ENCODE data around the gene PHF23.
"Not testable (repeated sequence)": the region's sequence is repeated elsewhere in the genome, so short reads cannot be mapped to it uniquely, and the experiment has no call there.

Gene PHF23

GRCh38 chr17:7258731-7259554 is 19.7 kb upstream of the PHF23 start:
- no peak for DNase-seq (ENCODE audit: low read depth)

DNA sequence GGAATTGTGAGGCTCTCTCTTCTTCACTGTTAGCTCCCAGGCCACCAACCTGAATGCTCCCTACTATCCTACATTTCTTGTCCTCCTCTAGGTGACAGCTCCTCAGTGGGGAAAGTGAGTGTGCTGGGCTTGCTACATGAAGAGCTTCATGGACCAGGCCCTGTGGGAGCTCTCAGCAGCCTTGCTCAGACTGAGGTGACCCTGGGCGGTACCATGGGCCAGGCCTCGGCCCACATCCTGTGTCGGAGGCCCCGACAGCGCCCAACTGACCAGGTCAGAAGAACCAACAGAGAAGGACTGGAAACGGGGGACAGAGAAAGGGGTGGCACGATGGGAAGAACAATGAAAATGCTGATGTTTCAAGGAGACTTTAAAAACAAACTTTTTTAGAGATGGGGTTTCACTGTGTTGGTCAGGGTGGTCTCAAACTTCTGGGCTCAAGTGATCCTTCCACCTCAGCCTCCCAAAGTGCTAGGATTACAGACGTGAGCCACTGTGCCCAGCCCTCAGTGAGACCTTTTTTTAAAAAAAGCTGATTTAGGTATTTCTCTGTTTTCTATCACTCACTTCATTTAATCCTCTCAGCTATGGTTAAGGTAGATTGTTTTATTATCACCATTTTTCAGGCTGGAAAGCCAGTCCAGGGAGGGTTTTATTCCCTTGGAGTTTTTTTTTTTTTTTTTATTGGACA is 17.7 kb upstream of the PHF23 start:
- no peak for DNase-seq (ENCODE audit: low read depth)

GRCh38 chr17:7254511-7254910 is 15.3 kb upstream of the PHF23 start:
- no peak for DNase-seq (ENCODE audit: low read depth)

- no peak for DNase-seq (ENCODE audit: low read depth)
Measured at GRCh38 chr17:7253082-7253481, 13.8 kb upstream of the PHF23 start.

DNA sequence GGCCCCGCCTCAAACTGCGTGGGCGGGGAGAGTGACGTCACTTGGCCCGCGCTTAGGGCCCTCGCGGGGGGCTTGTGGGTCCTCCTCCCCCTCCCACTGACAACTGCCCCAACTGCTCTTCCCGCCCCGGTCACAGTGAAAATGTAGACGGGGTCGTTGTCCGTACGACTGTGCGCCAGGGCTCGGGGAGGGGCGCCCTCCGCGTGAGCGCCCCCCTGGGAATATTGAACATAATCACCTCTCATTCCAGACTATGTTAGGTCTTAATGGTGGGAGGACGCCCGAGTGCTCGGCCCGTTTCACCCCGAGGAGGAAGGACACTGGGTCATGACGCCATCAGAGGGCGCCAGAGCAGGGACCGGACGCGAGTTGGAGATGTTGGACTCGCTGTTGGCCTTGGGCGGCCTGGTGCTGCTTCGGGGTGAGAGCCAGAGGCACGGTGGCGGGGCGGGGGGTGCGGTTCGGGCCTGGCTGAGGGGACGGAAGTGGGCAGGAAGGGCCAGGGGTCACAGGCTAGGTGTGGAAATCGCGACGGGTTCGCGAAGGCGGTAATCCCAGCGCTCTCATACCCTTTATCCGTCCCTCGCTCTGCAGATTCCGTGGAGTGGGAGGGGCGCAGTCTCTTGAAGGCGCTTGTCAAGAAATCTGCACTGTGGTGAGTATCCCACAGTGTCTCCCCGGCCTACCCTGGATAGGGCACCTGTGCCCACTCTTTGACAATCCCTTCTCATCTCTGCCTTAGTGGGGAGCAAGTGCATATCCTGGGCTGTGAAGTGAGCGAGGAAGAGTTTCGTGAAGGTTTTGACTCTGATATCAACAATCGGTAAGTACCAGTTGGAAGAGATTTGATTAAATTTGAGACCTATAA is 13.2 kb upstream of the PHF23 start, which contains the start of gene ELP5:
Gene ELP5, plus strand, starts transcription at position 40 of the 868 bp plus-strand sequence. Its CDS starts 336 bp downstream, at position 376.
- DNase-seq (ENCODE audit: low read depth): peak; percentile 73

- peak; percentile 97 for DNase-seq (ENCODE audit: low read depth)
Measured at GRCh38 chr17:7251661-7252175, 12.5 kb upstream of the PHF23 start, which contains the start of gene CTDNEP1. Gene CTDNEP1, minus strand, starts transcription at chr17:7251734. Its CDS starts 438 bp downstream, at chr17:7251296.

- DNase-seq (ENCODE audit: low read depth): no peak
Measured at GRCh38 chr17:7250695-7251627, 11.7 kb upstream of the PHF23 start.

GRCh38 chr17:7249830-7250229 is 10.6 kb upstream of the PHF23 start:
- DNase-seq (ENCODE audit: low read depth): no peak

DNA sequence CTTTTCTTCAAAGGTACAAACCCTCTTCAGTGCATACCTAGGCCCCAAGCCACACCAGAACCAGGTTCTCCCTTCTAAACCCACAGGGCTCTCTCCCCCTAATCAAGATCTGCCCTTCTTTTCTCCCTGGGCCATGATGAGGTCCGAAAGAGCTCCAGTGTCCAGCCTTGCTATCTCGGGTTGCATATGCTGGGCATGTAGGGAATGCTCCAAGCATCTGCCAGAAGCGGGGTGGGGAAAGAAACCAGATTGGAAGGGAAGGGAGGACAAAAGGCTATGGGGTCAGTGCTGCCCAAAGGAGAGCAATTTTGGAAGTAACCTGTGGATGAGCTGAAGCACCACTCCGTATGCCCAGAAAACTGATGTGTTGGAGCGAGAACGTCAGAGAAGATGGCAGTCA is 10.0 kb upstream of the PHF23 start:
- DNase-seq (ENCODE audit: low read depth): no peak

GRCh38 chr17:7248796-7249195 is 9.5 kb upstream of the PHF23 start:
- no peak for DNase-seq (ENCODE audit: low read depth)

- DNase-seq (ENCODE audit: low read depth): no peak
Measured at GRCh38 chr17:7246779-7247178, 7.5 kb upstream of the PHF23 start.

DNA sequence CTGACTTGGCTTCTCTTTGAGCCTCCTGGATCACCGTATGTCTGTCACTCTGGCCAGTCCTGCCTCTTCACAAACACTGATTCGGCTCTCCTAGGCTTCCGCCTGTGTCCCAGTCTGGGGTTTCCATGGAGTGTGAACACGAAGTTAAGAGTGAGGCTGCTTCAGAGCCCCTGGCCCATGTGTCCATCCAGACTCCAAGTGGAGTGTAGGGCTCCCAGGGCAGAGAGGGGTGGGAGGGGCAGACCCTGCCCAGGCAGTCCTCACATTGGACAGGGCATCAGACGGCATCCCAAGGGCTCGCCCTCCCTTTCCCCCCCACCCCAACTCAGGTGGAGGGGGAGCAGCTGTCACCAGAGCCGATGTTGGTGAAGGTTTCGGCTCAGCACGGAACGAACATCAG is 4.6 kb upstream of the PHF23 start:
- not testable (repeated sequence) for DNase-seq (ENCODE audit: low read depth)

DNA sequence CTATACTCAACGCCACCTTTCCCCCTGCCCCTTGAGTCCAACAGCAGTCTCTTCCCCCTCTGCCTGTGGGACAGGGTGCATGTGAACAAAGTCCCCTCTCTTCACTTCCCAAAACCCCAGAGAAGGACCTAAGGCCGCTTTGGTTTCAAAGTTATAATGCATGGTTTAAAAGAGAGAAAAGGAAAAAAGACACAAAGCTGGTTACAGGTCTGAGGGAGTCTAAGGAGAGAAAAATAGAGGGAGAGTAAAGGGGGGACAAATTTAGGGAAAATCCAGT is 4.1 kb upstream of the PHF23 start:
- no peak for DNase-seq (ENCODE audit: low read depth)

- peak; percentile 85 for DNase-seq (ENCODE audit: low read depth)
Measured at GRCh38 chr17:7242717-7243452, 3.6 kb upstream of the PHF23 start.

DNA sequence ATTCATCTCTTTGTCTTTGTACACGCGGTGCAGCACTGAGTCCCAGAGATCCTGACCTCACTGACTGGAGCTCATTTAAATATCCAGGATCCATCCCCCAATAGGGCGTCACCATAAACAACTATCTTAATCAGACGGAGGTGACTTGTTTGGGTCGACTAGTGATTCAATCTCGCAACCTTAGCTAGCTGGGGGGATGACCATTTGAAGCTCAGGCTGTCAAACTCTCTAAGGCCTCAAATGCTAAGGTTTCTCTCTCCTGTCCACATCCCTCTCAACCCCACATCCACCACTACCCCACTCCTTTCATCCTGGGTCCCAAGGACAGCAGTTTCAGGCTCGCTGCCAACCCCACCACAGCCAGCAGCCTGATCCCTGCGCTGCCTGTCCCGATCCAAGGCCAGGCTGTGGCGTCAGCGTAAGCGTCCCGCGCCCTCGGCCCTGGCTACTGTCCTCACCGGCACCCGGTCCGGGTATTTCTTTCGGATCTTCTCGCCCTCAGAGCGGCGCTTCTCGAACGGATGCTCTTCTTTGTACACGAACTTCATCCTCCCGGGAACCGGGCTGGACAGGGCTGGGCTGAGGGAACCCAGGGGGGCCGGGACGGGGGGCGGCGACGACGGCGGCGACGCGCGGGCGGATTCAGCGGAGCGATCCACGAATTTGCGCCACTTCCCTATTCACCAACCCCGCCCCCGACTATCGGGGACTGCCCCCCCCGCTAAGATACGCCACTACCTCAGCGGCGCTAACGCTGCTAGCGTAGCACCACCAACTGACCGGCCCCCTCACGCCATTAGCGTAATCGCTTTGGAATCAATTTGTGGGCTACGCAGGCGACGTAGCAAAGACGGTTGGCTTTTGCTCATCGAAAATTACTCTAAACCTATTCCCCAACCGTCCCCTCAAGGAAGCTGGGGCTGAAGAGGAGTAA is 2.8 kb upstream of the PHF23 start, which contains the start of gene GABARAP:
Gene GABARAP, minus strand, starts transcription at position 667 of the 934 bp plus-strand sequence. Its CDS starts 119 bp downstream, at position 548.
- DNase-seq (ENCODE audit: low read depth): peak; percentile 88

- DNase-seq (ENCODE audit: low read depth): no peak
Measured at GRCh38 chr17:7241090-7241733, 2.0 kb upstream of the PHF23 start.

- DNase-seq (ENCODE audit: low read depth): no peak
Measured at GRCh38 chr17:7240375-7240774, 1.1 kb upstream of the PHF23 start.

- DNase-seq (ENCODE audit: low read depth): no peak
Measured at GRCh38 chr17:7238420-7239090, 702 bp downstream of the PHF23 start.

Data from stimulated activated CD8-positive, alpha-beta memory T cell treated with anti-CD3 and anti-CD28 coated beads, Interleukin-12 subunit alpha, Interleukin-12 subunit beta, amount 100 ng/mL, for 4 hours (primary cell).